GM21515 (cell line): ENCODE measurements around the gene BACE1-AS.
"Not testable (repeated sequence)": the region's sequence is repeated elsewhere in the genome, so short reads cannot be mapped to it uniquely, and the experiment has no call there.

ENCODE experiments used
- ATAC-seq: cut with Tn5 transposase; IDR thresholded peaks from one replicate; pipeline ENCODE4 v1.9.1; 2021; ENCODE audit not compliant: unreplicated experiment

The BACE1-AS gene

GRCh38 chr11:117290809-117291396 lies at the start of gene BACE1-AS:
BACE1-AS (plus strand) TSS chr11:117291346.
- no peak for ATAC-seq

DNA sequence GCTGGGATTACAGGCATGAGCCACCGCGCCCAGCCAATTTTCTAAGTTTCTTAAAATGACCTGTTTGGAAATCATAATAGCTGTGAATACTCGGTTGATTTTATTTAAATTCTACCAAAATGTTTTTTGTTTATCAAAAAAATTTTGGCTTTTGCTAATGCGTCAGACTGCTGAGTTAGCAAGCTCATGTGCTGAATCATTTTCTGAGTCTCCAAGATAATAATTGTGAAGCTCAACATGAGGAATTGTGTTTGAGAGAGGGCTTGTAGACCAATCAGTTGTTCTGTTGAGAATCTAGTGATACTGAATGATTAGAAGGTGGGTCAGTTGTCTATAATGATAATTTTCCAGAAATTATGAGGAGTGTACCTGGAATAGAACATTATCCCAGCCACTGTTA lies 42.8 kb upstream of the BACE1-AS start:
- no peak for ATAC-seq

GRCh38 chr11:117249571-117249970 lies 41.6 kb upstream of the BACE1-AS start:
- ATAC-seq, result no peak

DNA sequence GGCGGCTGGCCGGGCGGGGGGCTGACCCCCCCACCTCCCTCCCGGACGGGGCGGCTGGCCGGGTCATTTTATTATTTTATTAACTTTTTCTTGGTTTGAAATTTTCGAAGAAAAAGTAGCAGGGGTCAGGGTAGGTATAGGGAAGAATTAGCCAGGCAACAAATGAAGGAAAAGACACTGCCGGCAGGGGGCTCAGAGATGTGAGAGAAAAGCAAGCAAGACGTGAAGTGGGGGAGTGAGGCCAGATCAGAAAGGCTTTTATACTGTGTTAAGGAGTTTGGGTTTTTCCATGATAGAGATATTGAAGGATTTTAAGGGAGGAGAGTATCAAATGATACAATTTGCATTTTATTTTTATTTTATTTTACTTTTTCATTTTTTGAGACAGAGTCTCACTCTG lies 39.6 kb upstream of the BACE1-AS start:
- ATAC-seq, result no peak

DNA sequence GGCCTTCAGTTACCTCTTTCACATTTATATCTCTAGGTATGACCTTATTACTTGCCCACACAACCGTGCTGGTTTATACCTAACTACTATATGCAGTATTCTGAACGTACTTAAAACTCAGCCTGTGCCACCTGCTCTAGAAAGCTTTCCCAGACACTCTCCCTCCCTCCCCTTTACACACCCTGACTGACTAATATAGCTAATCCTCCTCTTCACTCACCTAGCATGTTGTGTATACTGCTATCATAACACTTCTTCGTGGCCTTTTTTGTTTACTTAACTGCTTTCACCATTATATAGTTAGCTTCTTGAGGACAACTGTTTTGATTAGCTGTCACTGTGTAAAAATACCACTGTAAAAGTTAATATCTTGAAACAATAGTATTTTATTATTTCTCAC lies 35.2 kb upstream of the BACE1-AS start:
- ATAC-seq, result no peak

DNA sequence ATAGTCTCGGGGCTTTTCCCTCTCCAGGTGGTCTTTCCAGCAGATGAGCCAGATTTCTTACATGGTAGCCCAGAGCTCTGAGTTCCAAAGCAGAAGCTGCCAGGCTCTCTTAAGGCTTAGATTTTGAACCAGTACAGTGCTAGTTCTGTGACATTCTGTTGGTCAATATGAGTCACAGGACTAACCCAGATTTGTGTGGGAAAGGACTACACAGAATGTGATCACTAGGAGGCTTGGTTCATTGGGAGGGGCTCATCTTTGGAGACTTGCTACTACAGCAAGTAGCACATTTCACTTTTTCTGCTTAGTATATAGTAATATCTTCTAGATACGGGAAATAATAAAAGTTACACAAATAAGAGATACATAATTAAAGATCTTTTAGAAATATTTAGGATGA lies 34.6 kb upstream of the BACE1-AS start:
- no peak for ATAC-seq

DNA sequence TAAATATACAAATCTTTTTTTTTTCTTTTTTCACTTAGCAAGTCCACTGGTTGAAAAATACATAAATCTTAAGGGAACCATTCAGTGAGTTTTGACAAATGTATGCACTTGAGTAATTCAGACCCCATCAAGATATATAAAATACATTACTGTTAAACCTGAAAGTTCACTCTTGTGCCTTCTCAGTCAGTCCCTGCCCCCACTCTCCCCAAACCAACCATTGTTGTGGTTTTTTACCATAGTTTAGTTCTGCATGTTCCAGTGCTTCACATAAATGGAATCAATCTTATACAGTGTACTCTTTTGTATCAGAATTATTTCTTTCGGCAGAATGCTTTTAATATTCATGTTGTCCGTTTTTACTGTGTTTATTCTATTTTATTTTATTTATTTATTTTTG lies 32.6 kb upstream of the BACE1-AS start:
- ATAC-seq, result no peak

DNA sequence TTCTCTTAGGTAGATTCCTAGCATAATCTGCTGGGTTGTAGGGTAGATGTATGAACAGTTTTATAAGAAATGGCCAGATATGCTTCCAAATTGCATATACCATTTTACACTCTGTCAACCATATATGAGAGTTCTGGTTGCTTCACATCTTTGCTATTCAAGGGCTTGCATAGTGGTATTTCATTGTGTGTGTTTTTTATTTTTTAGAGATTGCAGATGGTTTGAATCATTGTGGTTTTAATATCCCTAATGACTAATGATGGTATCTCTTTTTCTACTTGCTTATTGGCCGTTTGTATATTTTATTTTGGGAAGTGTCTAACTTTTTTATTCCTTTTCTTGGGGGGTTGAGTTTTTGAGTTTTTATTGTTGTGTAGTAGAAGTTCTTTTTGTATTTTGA lies 31.7 kb upstream of the BACE1-AS start:
- no peak for ATAC-seq

DNA sequence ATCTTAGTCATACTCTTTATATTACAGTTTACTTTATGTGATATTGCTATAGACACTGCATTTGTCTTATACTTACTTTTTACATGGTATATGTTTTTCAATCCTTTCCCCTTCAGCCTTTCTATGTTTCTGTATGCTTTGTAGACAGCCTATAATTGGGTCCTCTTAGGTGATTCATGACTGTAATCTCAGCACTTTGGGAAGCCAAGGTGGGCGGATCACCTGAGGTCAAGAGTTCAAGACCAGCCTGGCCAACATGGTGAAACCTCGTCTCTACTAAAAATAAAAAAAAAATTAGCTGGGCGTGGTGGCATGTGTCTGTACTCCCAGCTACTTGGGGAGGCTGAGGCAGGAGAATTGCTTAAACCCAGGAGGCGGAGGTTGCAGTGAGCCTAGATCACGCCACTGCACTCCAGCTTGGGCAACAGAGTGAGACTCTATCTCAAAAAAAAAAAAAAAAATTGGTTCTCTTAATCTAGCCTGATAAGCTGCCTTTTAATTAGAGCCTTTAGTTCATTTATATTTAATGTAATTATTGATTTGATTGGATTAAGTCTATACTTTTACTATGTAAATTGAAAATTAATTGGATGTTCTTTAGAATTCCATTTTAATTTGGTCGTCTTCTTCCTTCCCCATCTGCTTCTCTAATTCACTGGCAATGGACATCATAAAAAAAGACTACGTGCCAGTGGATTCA lies 26.4 kb upstream of the BACE1-AS start:
- ATAC-seq, result not testable (repeated sequence)

DNA sequence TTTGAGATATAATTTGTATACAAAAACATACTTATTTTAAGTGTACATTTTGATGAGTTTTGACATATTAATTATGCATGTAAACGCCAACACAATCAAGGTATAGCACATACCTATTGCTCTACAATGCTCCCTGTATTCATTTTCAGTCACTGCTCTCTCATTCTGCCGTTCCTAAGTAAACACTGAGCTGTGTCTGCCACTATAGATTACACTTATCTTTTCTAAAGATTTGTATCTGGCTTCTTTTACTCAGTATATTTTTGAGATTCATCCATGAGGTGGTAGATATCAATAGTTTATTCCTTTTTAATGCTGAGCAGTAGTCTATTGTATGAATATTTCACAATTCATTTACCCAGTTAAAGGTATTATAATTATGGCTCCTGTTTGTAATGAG lies 25.4 kb upstream of the BACE1-AS start:
- ATAC-seq, result no peak

DNA sequence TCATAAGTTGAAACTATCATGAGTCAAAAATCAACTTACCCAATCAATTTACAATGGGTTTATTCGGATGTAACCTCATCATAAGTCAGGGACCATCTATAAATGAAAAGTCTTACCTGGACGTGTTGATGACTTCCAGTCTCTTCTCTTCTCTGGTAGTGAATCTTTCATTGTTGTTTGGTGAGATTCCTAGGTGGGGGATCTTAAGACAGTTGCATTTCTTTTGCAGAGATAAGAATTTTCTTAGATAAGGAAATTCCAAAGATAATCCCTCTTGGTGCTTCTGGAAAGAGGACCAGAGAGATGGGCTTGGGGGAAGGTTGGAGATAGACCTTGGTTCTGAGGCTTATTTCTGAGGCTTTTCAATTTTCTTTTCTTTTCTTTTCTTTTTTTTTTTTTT lies 21.3 kb upstream of the BACE1-AS start:
- no peak for ATAC-seq

- no peak for ATAC-seq
Measured at GRCh38 chr11:117271208-117271607, 19.9 kb upstream of the BACE1-AS start.

- ATAC-seq, result not testable (repeated sequence)
Measured at GRCh38 chr11:117272175-117272574, 19.0 kb upstream of the BACE1-AS start.

GRCh38 chr11:117273550-117274289 lies 17.4 kb upstream of the BACE1-AS start:
- no peak for ATAC-seq

GRCh38 chr11:117278347-117278746 lies 12.8 kb upstream of the BACE1-AS start:
- no peak for ATAC-seq

GRCh38 chr11:117279711-117280376 lies 11.3 kb upstream of the BACE1-AS start:
- ATAC-seq, result no peak

DNA sequence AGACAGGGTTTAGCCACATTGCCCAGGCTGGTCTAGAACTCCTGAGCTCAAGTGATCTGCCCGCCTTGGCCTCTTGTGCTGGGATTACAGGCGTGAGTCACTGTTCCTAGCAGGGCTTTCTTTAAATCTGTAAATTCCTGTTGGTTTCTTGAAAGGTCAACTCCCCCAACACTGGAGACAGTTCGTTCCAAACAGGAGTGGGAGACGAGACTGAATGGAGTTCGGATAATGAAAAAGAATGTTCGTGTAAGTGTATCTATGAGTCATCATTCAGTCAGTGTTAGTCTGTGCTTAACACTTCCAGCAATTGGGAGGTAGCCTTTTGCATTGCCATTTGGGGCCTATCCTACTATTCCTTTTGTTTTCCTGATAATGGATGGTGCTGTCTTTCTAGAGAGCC lies 10.0 kb upstream of the BACE1-AS start:
- ATAC-seq, result no peak

DNA sequence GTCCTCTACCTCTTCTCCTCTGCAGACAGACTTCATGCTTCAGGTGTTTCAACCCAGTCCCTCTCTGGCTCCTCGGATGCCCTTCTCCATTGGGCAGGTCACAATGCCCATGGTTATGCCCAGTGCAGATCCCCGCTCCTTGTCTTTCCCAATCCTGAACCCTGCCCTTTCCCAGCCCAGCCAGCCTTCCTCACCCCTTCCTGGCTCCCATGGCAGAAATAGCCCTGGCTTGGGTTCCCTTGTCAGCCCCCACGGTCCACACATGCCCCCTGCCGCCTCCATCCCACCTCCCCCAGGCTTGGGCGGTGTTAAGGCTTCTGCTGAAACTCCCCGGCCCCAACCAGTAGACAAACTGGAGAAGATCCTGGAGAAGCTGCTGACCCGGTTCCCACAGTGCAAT lies 9.3 kb upstream of the BACE1-AS start:
- ATAC-seq, result no peak

DNA sequence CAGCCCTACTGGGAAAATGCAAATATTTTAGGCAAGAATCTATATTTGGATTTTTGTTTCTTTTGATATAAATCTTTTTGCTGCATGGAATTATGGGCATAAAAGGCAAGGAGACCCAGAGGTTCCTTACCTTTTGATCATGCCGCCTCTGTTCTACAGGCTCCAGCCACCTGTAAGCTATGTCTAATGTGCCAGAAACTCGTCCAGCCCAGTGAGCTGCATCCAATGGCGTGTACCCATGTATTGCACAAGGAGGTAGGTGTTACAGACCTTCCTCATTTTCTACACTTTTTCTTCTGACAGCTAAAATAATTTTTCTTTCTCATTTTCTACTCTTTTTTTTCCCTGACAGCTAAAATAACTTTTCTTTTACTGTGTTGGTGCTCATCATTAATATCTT lies 8.2 kb upstream of the BACE1-AS start:
- no peak for ATAC-seq

GRCh38 chr11:117284053-117284452 lies 7.1 kb upstream of the BACE1-AS start:
- no peak for ATAC-seq

GRCh38 chr11:117286588-117286987 lies 4.6 kb upstream of the BACE1-AS start:
- ATAC-seq, result no peak

- ATAC-seq, result no peak
Measured at GRCh38 chr11:117287668-117288067, 3.5 kb upstream of the BACE1-AS start.
